H9 (cell line): ENCODE results near the gene BCLAF3. TPM values are rescaled to one million over a fixed set of nuclear protein-coding genes. Genes with fewer than 3 reads are reported as not detected.

Source experiments
- DNase-seq: peaks from one replicate; pipeline ENCODE4 v3.0.0-alpha.2; 2017
- H2AFZ ChIP-seq: one replicate; pipeline ENCODE4 v1.6.1; 2013; ENCODE audit warnings: mild to moderate bottlenecking, low read length, control low read depth, moderate library complexity
- H2AK5ac ChIP-seq: 2 replicates; pipeline ENCODE4 v1.6.1; 2013; ENCODE audit warnings: low read length, control low read depth, mixed read lengths; ENCODE audit not compliant: insufficient read length
- H2BK120ac ChIP-seq: one replicate; pipeline ENCODE4 v1.6.1; 2013; ENCODE audit warnings: low read depth, mild to moderate bottlenecking, low read length, control low read depth, inconsistent platforms; ENCODE audit not compliant: poor library complexity, severe bottlenecking
- H2BK12ac ChIP-seq: 2 replicates; pipeline ENCODE4 v1.6.1; 2013; ENCODE audit warnings: low read length, control low read depth, mixed read lengths, low read depth; ENCODE audit not compliant: insufficient read length
- H2BK15ac ChIP-seq: 2 replicates; pipeline ENCODE4 v1.6.1; 2013; ENCODE audit warnings: low read depth, low read length, control low read depth
- H2BK20ac ChIP-seq: one replicate; pipeline ENCODE4 v1.6.1; 2013; ENCODE audit warnings: low read depth, mild to moderate bottlenecking, low read length, control low read depth, inconsistent platforms; ENCODE audit not compliant: poor library complexity, severe bottlenecking
- H2BK5ac ChIP-seq: 2 replicates; pipeline ENCODE4 v1.6.1; 2013; ENCODE audit warnings: low read length, control low read depth, mixed read lengths; ENCODE audit not compliant: insufficient read length
- H3K14ac ChIP-seq: 2 replicates; pipeline ENCODE4 v1.6.1; 2013; ENCODE audit warnings: low read length, control low read depth; ENCODE audit not compliant: insufficient read depth
- H3K18ac ChIP-seq: 2 replicates; pipeline ENCODE4 v1.6.1; 2013; ENCODE audit warnings: low read depth, mild to moderate bottlenecking, mixed read lengths, low read length, control low read depth; ENCODE audit not compliant: insufficient read length
- H3K23ac ChIP-seq: 2 replicates; pipeline ENCODE4 v1.6.1; 2013; ENCODE audit warnings: low read length, control low read depth, mixed read lengths, low read depth; ENCODE audit not compliant: insufficient read length
- H3K23me2 ChIP-seq: 2 replicates; pipeline ENCODE4 v1.6.1; 2013; ENCODE audit warnings: low read depth, mild to moderate bottlenecking, mixed read lengths, low read length, control low read depth; ENCODE audit not compliant: insufficient read length, poor library complexity, severe bottlenecking
- H3K27ac ChIP-seq: 2 replicates; pipeline ENCODE4 v1.5.1; 2013; ENCODE audit warnings: low read length, control low read depth, mixed read lengths, low read depth; ENCODE audit not compliant: insufficient read length
- H3K27me3 ChIP-seq: 2 replicates; pipeline ENCODE4 v1.6.1; 2013; ENCODE audit warnings: low read length, control low read depth, inconsistent platforms; ENCODE audit not compliant: insufficient read depth
- H3K4ac ChIP-seq: 2 replicates; pipeline ENCODE4 v1.6.1; 2013; ENCODE audit warnings: low read depth, mild to moderate bottlenecking, control low read depth, inconsistent platforms, low read length, moderate library complexity
- H3K4me1 ChIP-seq: 2 replicates; pipeline ENCODE4 v1.6.1; 2013; ENCODE audit warnings: low read length, control low read depth, inconsistent platforms; ENCODE audit not compliant: insufficient read depth
- H3K4me2 ChIP-seq: 2 replicates; pipeline ENCODE4 v1.6.1; 2013; ENCODE audit warnings: low read length, control low read depth, mixed read lengths; ENCODE audit not compliant: insufficient read length, insufficient read depth
- H3K56ac ChIP-seq: 2 replicates; pipeline ENCODE4 v1.6.1; 2013; ENCODE audit warnings: low read depth, mild to moderate bottlenecking, mixed read lengths, low read length, control low read depth; ENCODE audit not compliant: insufficient read length
- H3K79me1 ChIP-seq: 2 replicates; pipeline ENCODE4 v1.6.1; 2013; ENCODE audit warnings: low read depth, mild to moderate bottlenecking, moderate library complexity, low read length, control low read depth, inconsistent platforms; ENCODE audit not compliant: insufficient read depth, poor library complexity, severe bottlenecking
- H3K79me2 ChIP-seq: 2 replicates; pipeline ENCODE4 v1.6.1; 2013; ENCODE audit warnings: low read length, control low read depth, inconsistent platforms; ENCODE audit not compliant: insufficient read depth
- H3K9ac ChIP-seq: 2 replicates; pipeline ENCODE4 v1.6.1; 2013; ENCODE audit warnings: low read length, control low read depth, mixed read lengths; ENCODE audit not compliant: insufficient read length; ENCODE audit errors: extremely low read depth
- H3K9me3 ChIP-seq: one replicate; pipeline ENCODE4 v1.6.1; 2013; ENCODE audit warnings: low read depth, low read length, inconsistent platforms; ENCODE audit not compliant: control insufficient read depth
- H3T11ph ChIP-seq: one replicate; pipeline ENCODE4 v1.6.1; 2013; ENCODE audit warnings: mild to moderate bottlenecking, low read length, control low read depth, inconsistent platforms
- H4K20me1 ChIP-seq: one replicate; pipeline ENCODE4 v1.6.1; 2013; ENCODE audit not compliant: control insufficient read depth, insufficient read length, insufficient read depth
- H4K5ac ChIP-seq: 2 replicates; pipeline ENCODE4 v1.6.1; 2013; ENCODE audit warnings: low read depth, mild to moderate bottlenecking, mixed read lengths, low read length, control low read depth; ENCODE audit not compliant: insufficient read length
- H4K8ac ChIP-seq: replicated peaks from 2 replicates; pipeline ENCODE4 v1.6.1; 2013; ENCODE audit warnings: low read length, control low read depth, mixed read lengths, low read depth; ENCODE audit not compliant: insufficient read length
- H4K91ac ChIP-seq: 2 replicates; pipeline ENCODE4 v1.6.1; 2013; ENCODE audit warnings: low read depth, mild to moderate bottlenecking, moderate library complexity, mixed read lengths, low read length, control low read depth; ENCODE audit not compliant: insufficient read length
- H3K27ac Mint-ChIP-seq, 3 experiments: 2 replicates in 2 of 3; 3 replicates in 1 of 3; pipeline ENCODE4 v1.8.0; 2020 to 2021; ENCODE audit warnings: mixed read lengths in 3 of 3, mild to moderate bottlenecking in 1 of 3, moderate library complexity in 1 of 3
- H3K27me3 Mint-ChIP-seq: 2 replicates; pipeline ENCODE4 v1.8.0; 2021; ENCODE audit warnings: low read depth, mild to moderate bottlenecking, moderate library complexity, mixed read lengths
- H3K36me3 Mint-ChIP-seq, 3 experiments: 2 replicates in 2 of 3; 3 replicates in 1 of 3; pipeline ENCODE4 v1.8.0; 2020 to 2021; ENCODE audit warnings: low read depth in 3 of 3, mixed read lengths in 3 of 3; ENCODE audit not compliant: insufficient read depth in 1 of 3
- H3K4me1 Mint-ChIP-seq, 2 experiments: 2 replicates each; pipeline ENCODE4 v1.8.0; 2020; ENCODE audit warnings: mixed read lengths in 2 of 2
- H3K4me3 Mint-ChIP-seq, 2 experiments: 2 replicates in 1 of 2; 3 replicates in 1 of 2; pipeline ENCODE4 v1.8.0; 2020 to 2021; ENCODE audit warnings: mild to moderate bottlenecking in 2 of 2, mixed read lengths in 2 of 2, moderate library complexity in 1 of 2
- H3K9me3 Mint-ChIP-seq, 2 experiments: 2 replicates in 1 of 2; 3 replicates in 1 of 2; pipeline ENCODE4 v1.8.0; 2020; ENCODE audit warnings: mild to moderate bottlenecking in 2 of 2, mixed read lengths in 2 of 2, moderate library complexity in 1 of 2
- CTCF ChIP-seq: fragments of 200-600 bp; sonication (generic); conservative IDR thresholded peaks from 3 replicates; pipeline ENCODE4 v1.8.0; 2021; ENCODE audit warnings: antibody characterized with exemption, mild to moderate bottlenecking
- WGBS: extraction: QIAGEN DNeasy Blood & Tissue Kit; methylation state at CpG from one replicate; pipeline ENCODE4 v1.1.7; 2013; ENCODE audit warnings: missing lambda C conversion rate, low lambda C conversion rate, mixed read lengths; ENCODE audit not compliant: insufficient read length; ENCODE audit errors: extremely low coverage; 5-methylcytosine and 5-hydroxymethylcytosine counted together
- total RNA-seq: library from RNA; stranded (reverse); gene quantifications from 2 replicates; pipeline ENCODE4 v1.2.1, GENCODE V29; 2021

Gene BCLAF3
- total RNA-seq, 1 experiment from 2014 or later = 7.9 TPM

GRCh38 chrX:19960913-19961312 is 29.9 kb downstream of the BCLAF3 start:
- no peak overlapping the region for H3K4ac ChIP-seq
- no peaks in the 10 kb centered on the region for H3K79me2 ChIP-seq
- H3K4me2 ChIP-seq = no peak overlapping the region
- Mint-ChIP-seq H3K27ac (no peak overlapping the region), H3K9me3 (peaks cover 52% of the 10 kb centered on the region in 2 experiments), H3K27me3 (no peaks in the 10 kb centered on the region), H3K36me3 (peaks cover 4 to 12% (median 11%) of the 10 kb centered on the region in 3 experiments), H3K4me3 (no peak overlapping the region), H3K4me1 (no peaks in the 10 kb centered on the region)
- H3K18ac ChIP-seq = no peak overlapping the region
- no peak overlapping the region for H4K91ac ChIP-seq
- H2AK5ac ChIP-seq = no peak overlapping the region
- H4K5ac ChIP-seq = no peak overlapping the region
- peaks cover 17% of the 10 kb centered on the region for H3K9me3 ChIP-seq
- no peak overlapping the region for H3K9ac ChIP-seq
- no CpG with 5 or more reads among the region's 1 CpG for WGBS
- no peaks in the 10 kb centered on the region for H3K23me2 ChIP-seq
- H3K79me1 ChIP-seq = no peaks in the 10 kb centered on the region
- H3K23ac ChIP-seq = no peak overlapping the region
- H2BK5ac ChIP-seq = no peak overlapping the region
- H2AFZ ChIP-seq = no peak overlapping the region
- H2BK15ac ChIP-seq = no peak overlapping the region
- H3K27me3 ChIP-seq = no peaks in the 10 kb centered on the region
- H3K4me1 ChIP-seq = no peaks in the 10 kb centered on the region
- H2BK12ac ChIP-seq = no peak overlapping the region
- H3K27ac ChIP-seq = no peak overlapping the region
- DNase-seq = no peak
- H2BK120ac ChIP-seq = no peak overlapping the region
- H3K56ac ChIP-seq = no peak overlapping the region
- H3T11ph ChIP-seq = no peak overlapping the region
- H4K20me1 ChIP-seq = no peaks in the 10 kb centered on the region
- no peak overlapping the region for H3K14ac ChIP-seq
- H4K8ac ChIP-seq = no peak overlapping the region
- H2BK20ac ChIP-seq = no peak overlapping the region
- TF ChIP-seq CTCF = no peak
